ENCODE data around the gene DLK2.
"Not testable (repeated sequence)": the region's sequence is repeated elsewhere in the genome, so short reads cannot be mapped to it uniquely, and the experiment has no call there.

DLK2 gene

GRCh38 chr6:43451939-43452338 is 3.4 kb downstream of the DLK2 start:
- no peak for DNase-seq

- no peak for DNase-seq
Observed at GRCh38 chr6:43451348-43451747, 4.0 kb downstream of the DLK2 start.

- no peak for DNase-seq
Observed at GRCh38 chr6:43450699-43451131, 4.6 kb downstream of the DLK2 start.

- no peak for DNase-seq
Observed at GRCh38 chr6:43448916-43449315, 6.4 kb downstream of the DLK2 start.

DNA sequence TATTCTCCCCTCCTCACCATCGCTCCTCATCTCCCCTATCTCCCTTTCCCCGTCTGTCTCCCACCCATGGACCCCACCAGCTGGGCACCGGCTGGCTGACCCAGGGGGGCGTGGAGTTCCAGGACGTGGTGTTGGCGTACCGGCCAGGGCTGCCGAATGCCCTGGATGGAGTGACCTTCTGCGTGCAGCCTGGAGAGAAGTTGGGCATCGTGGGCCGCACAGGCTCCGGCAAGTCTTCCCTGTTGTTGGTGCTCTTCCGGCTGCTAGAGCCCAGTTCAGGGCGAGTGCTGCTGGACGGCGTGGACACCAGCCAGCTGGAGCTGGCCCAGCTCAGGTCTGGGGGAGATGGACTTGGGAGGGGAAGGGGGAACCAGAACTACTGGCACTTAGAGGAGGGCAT is 7.7 kb downstream of the DLK2 start:
- no peak for DNase-seq

DNA sequence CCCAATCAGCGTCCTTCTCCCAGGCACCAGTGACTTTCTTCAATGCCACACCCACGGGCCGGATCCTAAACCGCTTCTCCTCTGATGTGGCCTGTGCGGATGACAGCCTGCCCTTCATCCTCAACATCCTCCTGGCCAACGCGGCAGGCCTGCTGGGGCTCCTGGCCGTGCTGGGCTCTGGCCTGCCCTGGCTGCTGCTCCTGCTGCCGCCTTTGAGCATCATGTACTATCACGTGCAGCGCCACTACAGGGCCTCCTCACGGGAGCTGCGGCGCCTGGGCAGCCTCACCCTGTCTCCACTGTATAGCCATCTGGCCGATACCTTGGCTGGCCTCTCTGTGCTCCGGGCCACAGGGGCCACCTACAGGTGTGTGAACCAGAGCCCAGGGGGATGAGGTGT is 9.8 kb downstream of the DLK2 start:
- no peak for DNase-seq

DNA sequence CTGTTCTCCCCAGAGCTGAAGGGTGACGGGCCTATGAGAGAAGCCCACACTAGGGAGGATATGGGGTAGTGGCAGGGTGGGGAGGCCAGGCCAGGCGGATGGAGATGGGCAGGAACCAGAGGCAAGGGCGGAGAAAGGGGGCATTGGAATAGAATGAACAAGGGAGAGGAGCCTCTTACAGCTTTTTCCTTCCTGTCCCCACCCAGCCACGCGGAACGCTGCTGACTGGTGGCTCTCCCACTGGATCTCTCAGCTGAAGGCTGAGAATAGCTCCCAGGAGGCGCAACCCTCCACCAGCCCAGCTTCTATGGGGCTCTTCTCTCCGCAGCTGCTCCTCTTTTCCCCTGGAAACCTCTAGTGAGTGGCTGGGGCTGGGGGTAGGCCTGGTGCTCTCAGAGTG is 10.8 kb downstream of the DLK2 start:
- no peak for DNase-seq

DNA sequence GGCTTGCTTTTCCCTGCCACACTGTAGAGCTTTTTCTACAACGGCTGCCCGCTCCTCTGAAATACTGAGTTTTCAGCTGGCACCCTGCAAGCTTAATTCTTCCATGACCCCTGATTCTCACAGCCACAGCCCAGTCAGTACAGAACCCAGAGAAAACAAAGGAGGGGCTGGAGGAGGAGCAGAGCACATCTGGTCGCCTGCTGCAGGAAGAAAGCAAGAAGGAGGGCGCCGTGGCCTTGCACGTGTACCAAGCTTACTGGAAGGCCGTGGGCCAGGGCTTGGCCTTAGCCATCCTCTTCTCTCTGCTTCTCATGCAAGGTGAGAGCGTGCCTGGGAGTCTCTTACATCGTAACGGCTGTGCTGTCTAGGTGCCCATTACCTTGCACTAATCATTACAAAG is 11.3 kb downstream of the DLK2 start:
- DNase-seq = no peak

DNA sequence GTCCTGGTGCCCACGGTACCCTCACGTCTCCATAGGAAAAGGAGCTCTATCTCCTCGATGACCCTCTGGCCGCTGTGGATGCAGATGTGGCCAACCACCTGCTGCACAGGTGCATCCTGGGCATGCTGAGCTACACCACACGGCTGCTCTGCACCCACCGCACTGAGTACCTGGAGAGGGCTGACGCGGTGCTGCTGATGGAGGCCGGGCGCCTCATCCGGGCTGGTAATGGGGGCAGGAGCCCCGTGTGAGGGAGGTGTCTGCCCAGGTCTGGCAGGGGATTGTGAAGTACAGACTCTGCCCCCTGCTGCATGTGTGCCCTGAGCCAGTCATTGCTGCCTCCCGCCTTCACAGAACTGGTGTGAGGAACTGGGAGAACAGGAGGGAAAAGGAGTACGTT is 12.4 kb downstream of the DLK2 start:
- no peak for DNase-seq

- no peak for DNase-seq
Observed at GRCh38 chr6:43437700-43438099, 17.6 kb downstream of the DLK2 start.

GRCh38 chr6:43436577-43437282 is 18.6 kb downstream of the DLK2 start:
- no peak for DNase-seq

DNA sequence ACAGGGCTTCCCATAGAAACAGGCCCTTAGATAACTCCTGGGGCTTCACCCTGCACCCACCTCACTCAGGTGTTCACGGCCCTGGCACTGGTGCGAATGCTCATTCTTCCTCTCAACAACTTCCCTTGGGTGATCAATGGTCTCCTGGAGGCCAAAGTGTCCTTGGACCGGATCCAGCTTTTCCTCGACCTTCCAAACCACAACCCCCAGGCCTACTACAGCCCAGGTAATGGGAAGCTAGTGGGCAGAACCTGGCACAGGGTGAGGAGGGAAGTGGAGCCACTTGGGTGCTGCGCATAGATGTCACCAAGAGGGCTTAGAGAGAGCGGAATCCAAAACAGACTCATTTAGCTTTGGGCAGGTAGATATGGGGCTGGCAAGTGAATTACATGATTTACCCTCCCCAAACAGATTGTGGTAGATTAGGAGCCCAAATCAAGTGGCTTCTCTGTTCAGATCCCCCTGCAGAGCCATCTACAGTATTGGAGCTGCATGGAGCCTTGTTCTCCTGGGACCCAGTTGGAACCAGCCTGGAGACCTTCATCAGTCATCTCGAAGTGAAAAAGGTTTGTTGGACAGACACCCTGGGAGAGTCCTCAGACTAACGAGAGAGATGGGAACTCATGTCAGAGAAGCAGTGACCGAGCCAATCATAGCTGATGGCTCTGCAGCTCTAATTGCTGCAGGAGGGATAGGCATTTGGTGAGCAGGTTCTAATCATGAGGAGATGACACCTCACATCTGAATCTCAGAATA is 19.5 kb downstream of the DLK2 start:
- no peak for DNase-seq

GRCh38 chr6:43434943-43435342 is 20.4 kb downstream of the DLK2 start:
- DNase-seq = no peak

DNA sequence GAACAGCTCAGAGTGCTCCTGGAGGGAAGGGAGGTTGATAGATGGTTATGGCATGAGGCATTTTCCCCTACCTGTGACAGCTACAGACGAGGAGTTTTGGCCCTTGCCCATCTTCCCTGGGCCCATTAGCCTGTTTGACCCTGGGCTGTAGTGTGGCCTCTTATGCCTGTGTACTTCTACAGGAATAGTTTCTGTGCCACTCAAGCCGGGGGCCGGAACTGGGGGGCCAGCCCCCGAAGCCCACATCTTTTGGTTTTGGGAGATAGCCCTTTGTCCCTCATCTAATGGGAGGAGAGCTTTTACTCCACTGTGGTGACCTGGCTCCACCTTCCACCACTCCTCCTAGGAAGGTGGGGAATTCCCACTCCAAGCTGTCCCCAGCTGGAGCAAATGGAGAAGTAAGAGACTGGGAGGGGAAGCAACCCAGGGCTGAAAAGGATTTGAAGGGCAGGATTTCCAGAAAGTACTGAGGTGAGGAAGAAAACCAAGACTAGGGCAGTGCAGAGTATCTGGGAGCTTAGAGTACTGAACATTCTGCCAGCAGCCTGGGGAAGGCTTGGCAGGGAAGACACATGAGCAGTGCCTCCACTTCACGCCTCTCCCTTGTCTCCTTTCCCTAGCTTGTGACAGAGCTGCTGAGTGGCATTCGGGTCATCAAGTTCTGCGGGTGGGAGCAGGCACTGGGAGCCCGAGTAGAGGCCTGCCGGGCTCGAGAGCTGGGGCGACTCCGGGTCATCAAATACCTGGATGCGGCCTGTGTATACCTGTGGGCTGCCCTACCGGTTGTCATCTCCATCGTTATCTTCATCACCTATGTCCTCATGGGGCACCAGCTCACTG is 21.1 kb downstream of the DLK2 start:
- no peak for DNase-seq

DNA sequence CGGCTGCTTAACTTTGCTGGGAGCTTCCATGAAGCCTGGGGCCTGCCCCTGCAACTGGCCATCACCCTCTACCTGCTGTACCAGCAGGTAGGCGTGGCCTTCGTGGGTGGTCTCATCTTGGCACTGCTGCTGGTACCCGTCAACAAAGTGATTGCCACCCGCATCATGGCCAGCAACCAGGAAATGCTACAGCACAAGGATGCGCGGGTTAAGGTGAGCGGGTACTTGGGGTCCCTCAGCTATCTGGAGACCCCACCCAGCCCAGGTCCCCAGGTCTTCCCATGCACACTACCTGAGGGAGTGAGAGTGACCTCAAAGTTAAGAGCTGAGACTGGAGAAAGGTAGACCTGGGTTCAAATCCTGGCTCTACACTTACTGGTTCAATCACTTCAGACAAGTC is 22.2 kb downstream of the DLK2 start:
- no peak for DNase-seq

- DNase-seq = no peak
Observed at GRCh38 chr6:43432009-43432945, 23.1 kb downstream of the DLK2 start.

DNA sequence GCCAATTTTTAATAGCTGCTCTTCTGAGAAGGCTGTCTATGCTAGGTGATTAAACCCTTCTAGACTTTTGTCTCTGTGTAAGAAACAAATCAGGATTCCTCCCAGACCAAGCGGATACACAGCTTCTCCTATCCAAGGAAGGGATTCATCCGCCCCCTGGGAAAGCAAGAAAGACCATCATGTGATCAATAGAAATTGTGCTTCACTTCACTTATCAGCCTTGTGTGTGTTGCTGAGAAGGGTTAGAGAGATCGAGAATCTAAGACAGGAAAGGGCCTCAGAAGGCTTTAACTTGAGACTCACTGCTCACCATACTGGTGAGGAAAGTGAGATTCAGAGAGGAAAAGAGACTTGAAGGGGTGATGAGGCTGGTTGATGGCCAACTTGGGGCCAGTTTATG is 26.5 kb downstream of the DLK2 start:
- DNase-seq = no peak

- DNase-seq = no peak
Observed at GRCh38 chr6:43428112-43428570, 27.2 kb downstream of the DLK2 start.

GRCh38 chr6:43427406-43428111 is 27.8 kb downstream of the DLK2 start, which contains the start of gene ABCC10:
Gene ABCC10 (plus strand): TSS chr6:43427541. CDS start chr6:43427979, 438 bp downstream.
- peak; percentile 95 for DNase-seq

DNA sequence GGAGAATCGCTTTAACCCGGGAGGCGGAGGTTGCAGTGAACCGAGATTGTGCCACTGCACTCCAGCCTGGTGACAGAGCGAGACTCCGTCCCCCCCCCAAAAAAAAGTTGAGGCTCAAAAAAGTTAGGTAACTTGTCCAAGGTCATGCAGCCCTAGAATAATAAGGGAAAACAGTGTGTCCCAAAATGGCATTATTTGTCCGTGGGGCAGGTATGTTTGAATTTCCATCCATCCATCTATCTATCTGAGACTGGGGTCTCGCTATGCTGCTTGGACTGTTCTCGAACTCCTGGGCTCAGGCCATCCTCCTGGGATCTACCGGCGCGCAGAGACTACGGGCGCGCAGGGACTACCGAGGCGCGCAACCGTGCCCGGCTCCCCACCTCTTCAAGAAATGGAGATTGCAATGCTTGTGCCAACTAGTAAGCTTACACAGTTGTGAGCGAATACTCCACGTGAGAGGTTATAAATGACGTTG is 28.4 kb downstream of the DLK2 start:
- no peak for DNase-seq

DNA sequence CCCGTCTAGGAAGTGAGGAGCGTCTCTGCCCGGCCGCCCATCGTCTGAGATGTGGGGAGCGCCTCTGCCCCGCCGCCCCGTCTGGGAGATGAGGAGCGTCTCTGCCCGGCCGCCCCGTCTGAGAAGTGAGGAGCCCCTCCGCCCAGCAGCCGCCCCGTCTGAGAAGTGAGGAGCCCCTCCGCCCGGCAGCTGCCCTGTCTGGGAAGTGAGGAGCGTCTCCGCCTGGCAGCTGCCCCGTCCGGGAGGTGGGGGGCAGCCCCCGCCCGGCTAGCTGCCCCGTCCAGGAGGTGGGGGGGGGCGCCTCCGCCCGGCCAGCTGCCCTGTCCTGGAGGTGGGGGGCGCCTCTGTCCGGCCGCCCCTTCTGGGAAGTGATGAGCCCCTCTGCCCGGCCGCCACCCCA is 30.3 kb downstream of the DLK2 start:
- not testable (repeated sequence) for DNase-seq
